A549 (cell line): ENCODE results near the gene ARID5A. TPM values are rescaled to one million over a fixed set of nuclear protein-coding genes. Genes with fewer than 3 reads are reported as not detected.

Experiments used
- ATAC-seq, 2 experiments: fragments of 200-7000 bp in 1 of 2; fragments of >200 bp in 1 of 2; cut with Nextera tagmentation in 1 of 2; cut with Tn5 transposase in 1 of 2; 3 replicates each; pipeline versions ENCODE4 v1.8.0 to v1.9.1; 2018 to 2020; ENCODE audit warnings: mild to moderate bottlenecking in 1 of 2, moderate library complexity in 1 of 2
- CTCF ChIA-PET: fragments of 300-600 bp; sonication (Branson Sonifier 250); formaldehyde crosslinking; extraction: SDS; loops from one replicate; lab custom pipeline; 2021; ENCODE audit warnings: antibody characterized with exemption, inconsistent platforms; lab: Yijun Ruan, JAX
- POLR2A ChIA-PET: fragments of 350-600 bp; formaldehyde crosslinking; extraction: SDS; loops from one replicate; lab custom pipeline; 2021; ENCODE audit warnings: antibody characterized with exemption, inconsistent platforms; lab: Yijun Ruan, JAX
- DNase-seq, 2 experiments: peaks; one replicate each; pipeline versions ENCODE4 v3.0.0 to v3.0.0-alpha.2; 2011 to 2016; ENCODE audit warnings: low read depth in 1 of 2, low spot score in 1 of 2
- FAIRE-seq: peaks from 2 replicates; lab custom pipeline; 2011; peaks lifted over from hg19 to GRCh38; lab: Jason Lieb, UNC
- H3K27ac ChIP-seq, 2 experiments: fragments of >200 bp; sonication (Bioruptor Twin); formaldehyde crosslinking; 3 replicates each; pipeline ENCODE4 v1.5.1; 2016 to 2017
- H3K4me1 ChIP-seq: fragments of >200 bp; sonication (Bioruptor Twin); formaldehyde crosslinking; 3 replicates; pipeline ENCODE4 v1.6.1; 2016
- H3K4me2 ChIP-seq: fragments of >200 bp; sonication (Bioruptor Twin); formaldehyde crosslinking; 3 replicates; pipeline ENCODE4 v1.6.1; 2016
- H3K4me3 ChIP-seq: fragments of >200 bp; sonication (Bioruptor Twin); formaldehyde crosslinking; 3 replicates; pipeline ENCODE4 v1.5.1; 2016
- H3K9me3 ChIP-seq: fragments of >200 bp; sonication (Bioruptor Twin); formaldehyde crosslinking; 3 replicates; pipeline ENCODE4 v1.6.1; 2016
- EHF ChIP-seq: fragments of 250-450 bp; sonication (Bioruptor Pico); IDR thresholded peaks from 2 replicates; pipeline ENCODE4 v1.5.0; 2020; ENCODE audit warnings: mild to moderate bottlenecking
- EP300 ChIP-seq, 2 experiments: fragments of >200 bp; sonication (Bioruptor Twin); formaldehyde crosslinking; IDR thresholded peaks; 2 replicates in 1 of 2; 3 replicates in 1 of 2; pipeline ENCODE4 v1.6.1; 2016 to 2017
- FOSB ChIP-seq: fragments of 250-450 bp; sonication (Bioruptor Pico); IDR thresholded peaks from 2 replicates; pipeline ENCODE4 v1.5.0; 2020; ENCODE audit warnings: mild to moderate bottlenecking, moderate library complexity
- FOXS1 ChIP-seq: fragments of 250-450 bp; sonication (Bioruptor Pico); IDR thresholded peaks from 2 replicates; pipeline ENCODE4 v1.5.0; 2020; ENCODE audit warnings: mild to moderate bottlenecking, moderate library complexity
- HDAC2 ChIP-seq: fragments of 200-600 bp; sonication (generic); IDR thresholded peaks from 2 replicates; pipeline ENCODE4 v1.6.1; 2016
- HEYL ChIP-seq: fragments of 250-450 bp; sonication (Bioruptor Pico); IDR thresholded peaks from 2 replicates; pipeline ENCODE4 v1.8.0; 2021; ENCODE audit warnings: mild to moderate bottlenecking, moderate library complexity
- HOXA7 ChIP-seq: fragments of 250-450 bp; sonication (Bioruptor Pico); IDR thresholded peaks from 2 replicates; pipeline ENCODE4 v1.5.0; 2020; ENCODE audit warnings: mild to moderate bottlenecking, moderate library complexity
- HOXB13 ChIP-seq: fragments of 250-450 bp; sonication (Bioruptor Pico); IDR thresholded peaks from 2 replicates; pipeline ENCODE4 v1.5.0; 2020; ENCODE audit warnings: low read depth, mild to moderate bottlenecking, moderate library complexity
- JUNB ChIP-seq: fragments of >200 bp; sonication (Bioruptor Twin); formaldehyde crosslinking; IDR thresholded peaks from 2 replicates; pipeline ENCODE4 v1.6.1; 2016
- KDM1A ChIP-seq: fragments of 200-600 bp; sonication (generic); IDR thresholded peaks from 2 replicates; pipeline ENCODE4 v1.6.1; 2016; ENCODE audit warnings: low read depth, mild to moderate bottlenecking
- KDM5A ChIP-seq: fragments of 200-600 bp; sonication (generic); IDR thresholded peaks from 2 replicates; pipeline ENCODE4 v1.6.1; 2016; ENCODE audit warnings: antibody characterized with exemption, mild to moderate bottlenecking
- MAFK ChIP-seq: fragments of 450-650 bp; IDR thresholded peaks from 2 replicates; pipeline ENCODE4 v1.6.1; 2014; ENCODE audit not compliant: partially characterized antibody
- NPAS2 ChIP-seq: fragments of 250-450 bp; sonication (Bioruptor Pico); IDR thresholded peaks from 2 replicates; pipeline ENCODE4 v1.8.0; 2022; ENCODE audit warnings: mild to moderate bottlenecking, moderate library complexity, borderline replicate concordance
- NR3C1 ChIP-seq: fragments of >200 bp; sonication (Bioruptor Twin); formaldehyde crosslinking; IDR thresholded peaks from 3 replicates; pipeline ENCODE4 v1.6.1; 2017
- POLR2A ChIP-seq: IDR thresholded peaks from 2 replicates; pipeline ENCODE4 v1.6.1; 2012; ENCODE audit warnings: mild to moderate bottlenecking, low read length
- RAD21 ChIP-seq, 2 experiments: fragments of >200 bp in 1 of 2; sonication (Bioruptor Twin) in 1 of 2; formaldehyde crosslinking in 1 of 2; IDR thresholded peaks in 1 of 2; conservative IDR thresholded peaks in 1 of 2; 2 replicates in 1 of 2; 3 replicates in 1 of 2; pipeline ENCODE4 v1.6.1; 2012 to 2018; ENCODE audit warnings: inconsistent platforms in 1 of 2
- RARB ChIP-seq: fragments of 250-450 bp; sonication (Bioruptor Pico); IDR thresholded peaks from 2 replicates; pipeline ENCODE4 v1.8.0; 2021; ENCODE audit warnings: mild to moderate bottlenecking, moderate library complexity
- RCOR1 ChIP-seq: fragments of 150-350 bp; IDR thresholded peaks from 2 replicates; pipeline ENCODE4 v1.6.1; 2014; ENCODE audit warnings: antibody characterized with exemption, low read length, low read depth
- RFX5 ChIP-seq: fragments of 450-650 bp; IDR thresholded peaks from 2 replicates; pipeline ENCODE4 v1.7.1; 2014; ENCODE audit warnings: antibody characterized with exemption, mild to moderate bottlenecking, moderate library complexity
- RNF2 ChIP-seq: fragments of 200-600 bp; sonication (generic); IDR thresholded peaks from 2 replicates; pipeline ENCODE4 v1.6.1; 2016; ENCODE audit warnings: low read depth, mild to moderate bottlenecking, antibody characterized with exemption, moderate library complexity, borderline replicate concordance
- ZC3H11A ChIP-seq: fragments of 450-650 bp; IDR thresholded peaks from 2 replicates; pipeline ENCODE4 v1.6.1; 2014; ENCODE audit warnings: antibody characterized with exemption, mild to moderate bottlenecking
- ZFP36 ChIP-seq: fragments of 450-650 bp; IDR thresholded peaks from 2 replicates; pipeline ENCODE4 v1.6.1; 2014; ENCODE audit warnings: borderline replicate concordance; ENCODE audit not compliant: partially characterized antibody
- ZSCAN20 ChIP-seq: fragments of 250-450 bp; sonication (Bioruptor Pico); IDR thresholded peaks from 2 replicates; pipeline ENCODE4 v1.8.0; 2022; ENCODE audit warnings: mild to moderate bottlenecking, moderate library complexity
- WGBS: methylation state at CpG from one replicate; pipeline ENCODE4 v1.1.6; 2017; ENCODE audit errors: missing lambda C conversion rate; 5-methylcytosine and 5-hydroxymethylcytosine counted together
- polyA plus RNA-seq, 4 experiments: library from polyadenylated mRNA; depleted of rRNA in 3 of 4; stranded (reverse); fragments of >200 nt; fragmentation: RNase III in 1 of 4; extraction: RNeasy Plus Mini Kit Qiagen cat#74134 plus additional on column Dnase treatment in 1 of 4; gene quantifications; 2 replicates in 3 of 4; 3 replicates in 1 of 4; pipeline ENCODE4 v1.2.3, GENCODE V29; 2011 to 2017
- TF ChIP-seq, protein P1 (sequence below): fragments of >200 bp; sonication (Bioruptor Twin); formaldehyde crosslinking; IDR thresholded peaks from 3 replicates; pipeline ENCODE4 v1.6.1; 2016
- TF ChIP-seq, protein P2 (sequence below): IDR thresholded peaks from 2 replicates; pipeline ENCODE4 v1.6.1; 2012
- TF ChIP-seq, protein P3 (sequence below): fragments of 150-350 bp; IDR thresholded peaks from 2 replicates; pipeline ENCODE4 v1.6.1; 2014; ENCODE audit warnings: low read depth, mild to moderate bottlenecking, low read length
- TF ChIP-seq, protein P4 (sequence below): IDR thresholded peaks from 2 replicates; pipeline ENCODE4 v1.6.1; 2012; ENCODE audit warnings: low read depth, borderline replicate concordance
- TF ChIP-seq, protein P5 (sequence below): fragments of 250-450 bp; sonication (Bioruptor Pico); IDR thresholded peaks from 2 replicates; pipeline ENCODE4 v1.5.0; 2021; ENCODE audit warnings: mild to moderate bottlenecking, moderate library complexity, borderline replicate concordance

Gene ARID5A
- polyA plus RNA-seq, 2 of the 4 experiments (the other 2 are of a cell fraction): 1.2 to 4.4 TPM

DNA sequence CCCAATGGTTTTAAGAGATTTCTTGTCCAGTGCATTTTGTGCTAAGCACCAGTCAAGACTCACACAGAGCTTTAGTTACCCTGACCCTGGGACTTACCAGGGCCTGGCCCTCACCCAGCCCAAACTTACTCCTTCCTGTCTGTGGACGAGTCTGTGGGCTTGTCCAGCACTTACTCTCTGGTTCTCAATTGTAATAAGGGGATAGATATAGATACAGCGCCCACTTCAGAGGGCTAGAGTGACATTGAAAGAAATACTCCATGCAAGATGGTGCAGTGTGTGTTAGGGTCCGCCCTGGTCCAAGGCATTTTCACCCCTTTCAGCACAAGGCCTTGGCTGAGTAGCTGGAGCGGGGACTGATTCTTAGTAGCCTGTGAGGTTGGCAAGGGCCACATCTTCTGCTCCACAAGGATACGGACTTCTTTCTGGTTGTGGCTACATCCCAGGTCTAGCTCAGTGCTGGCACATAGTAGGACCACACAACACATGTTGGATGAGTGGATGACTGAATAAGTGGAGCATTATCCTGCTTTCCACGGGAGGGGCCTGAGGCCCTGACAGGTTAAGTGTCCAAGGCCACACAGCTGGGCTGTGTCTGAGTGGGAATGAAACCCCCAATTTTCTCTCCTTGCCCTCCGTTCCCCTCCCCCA lies 3.8 kb upstream of the ARID5A start:
- CTCF ChIA-PET: interaction anchor here (0.9 to 8.4 kb wide), 7 partner anchors 9 to 127 kb away, joined by 3 to 63 read pairs (median 7); no protein-coding TSS in a partner anchor

DNA sequence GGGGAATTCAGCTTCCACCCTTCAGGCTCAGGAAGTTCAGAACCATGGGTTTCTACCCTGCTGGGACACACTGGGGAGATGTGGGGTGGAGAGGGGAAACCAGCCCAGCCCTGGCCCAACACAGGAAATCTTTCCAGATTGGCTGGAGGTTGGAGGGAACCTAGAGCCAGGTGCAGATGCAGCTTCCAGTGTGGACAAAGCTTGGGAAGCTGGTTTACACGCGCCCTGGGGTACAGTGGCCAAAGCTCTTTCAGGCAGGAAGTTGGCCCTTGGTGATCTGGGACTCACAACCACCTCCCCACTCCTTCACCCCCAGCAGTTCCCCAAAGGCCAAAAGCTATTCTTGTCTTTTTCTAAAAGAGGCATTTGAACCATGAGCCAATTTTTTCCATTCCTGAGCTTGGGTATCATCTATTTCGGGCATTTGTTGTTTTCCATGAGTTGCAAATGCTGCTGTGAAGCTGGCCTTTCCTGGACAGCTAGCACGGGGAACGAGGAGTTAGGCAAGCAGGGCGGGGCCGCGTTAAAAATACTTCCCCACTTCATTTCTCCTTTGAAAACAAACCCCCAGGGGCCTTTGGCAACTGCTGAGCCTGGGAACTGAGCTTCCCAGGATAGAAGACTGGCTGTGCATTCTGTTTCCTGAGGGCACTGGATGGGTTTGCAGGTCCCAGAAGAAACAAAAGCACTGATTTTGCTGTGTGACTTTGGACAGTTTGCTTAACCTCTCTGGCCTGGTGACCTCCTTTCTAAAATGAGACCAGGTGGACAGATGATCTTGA lies 3.1 kb upstream of the ARID5A start:
- FAIRE-seq: no peak
- TF ChIP-seq NPAS2: no peak
- TF ChIP-seq, protein P1, sequence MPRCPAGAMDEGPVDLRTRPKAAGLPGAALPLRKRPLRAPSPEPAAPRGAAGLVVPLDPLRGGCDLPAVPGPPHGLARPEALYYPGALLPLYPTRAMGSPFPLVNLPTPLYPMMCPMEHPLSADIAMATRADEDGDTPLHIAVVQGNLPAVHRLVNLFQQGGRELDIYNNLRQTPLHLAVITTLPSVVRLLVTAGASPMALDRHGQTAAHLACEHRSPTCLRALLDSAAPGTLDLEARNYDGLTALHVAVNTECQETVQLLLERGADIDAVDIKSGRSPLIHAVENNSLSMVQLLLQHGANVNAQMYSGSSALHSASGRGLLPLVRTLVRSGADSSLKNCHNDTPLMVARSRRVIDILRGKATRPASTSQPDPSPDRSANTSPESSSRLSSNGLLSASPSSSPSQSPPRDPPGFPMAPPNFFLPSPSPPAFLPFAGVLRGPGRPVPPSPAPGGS: no peak
- 0 out of 2 replicates have a peak, but pooled peaks have one; percentile 16 for TF ChIP-seq KDM1A
- TF ChIP-seq HOXB13 (CRISPR knock-in tag): no peak
- TF ChIP-seq ZC3H11A: no peak
- peak; percentile 39 for TF ChIP-seq ZFP36
- no peak for TF ChIP-seq ZSCAN20
- no peak for TF ChIP-seq POLR2A
- TF ChIP-seq MAFK: no peak
- TF ChIP-seq, protein P2, sequence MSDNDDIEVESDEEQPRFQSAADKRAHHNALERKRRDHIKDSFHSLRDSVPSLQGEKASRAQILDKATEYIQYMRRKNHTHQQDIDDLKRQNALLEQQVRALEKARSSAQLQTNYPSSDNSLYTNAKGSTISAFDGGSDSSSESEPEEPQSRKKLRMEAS: no peak
- TF ChIP-seq, protein P3, sequence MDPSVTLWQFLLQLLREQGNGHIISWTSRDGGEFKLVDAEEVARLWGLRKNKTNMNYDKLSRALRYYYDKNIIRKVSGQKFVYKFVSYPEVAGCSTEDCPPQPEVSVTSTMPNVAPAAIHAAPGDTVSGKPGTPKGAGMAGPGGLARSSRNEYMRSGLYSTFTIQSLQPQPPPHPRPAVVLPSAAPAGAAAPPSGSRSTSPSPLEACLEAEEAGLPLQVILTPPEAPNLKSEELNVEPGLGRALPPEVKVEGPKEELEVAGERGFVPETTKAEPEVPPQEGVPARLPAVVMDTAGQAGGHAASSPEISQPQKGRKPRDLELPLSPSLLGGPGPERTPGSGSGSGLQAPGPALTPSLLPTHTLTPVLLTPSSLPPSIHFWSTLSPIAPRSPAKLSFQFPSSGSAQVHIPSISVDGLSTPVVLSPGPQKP: no peak
- TF ChIP-seq FOXS1: no peak
- TF ChIP-seq RFX5: no peak
- TF ChIP-seq, protein P4, sequence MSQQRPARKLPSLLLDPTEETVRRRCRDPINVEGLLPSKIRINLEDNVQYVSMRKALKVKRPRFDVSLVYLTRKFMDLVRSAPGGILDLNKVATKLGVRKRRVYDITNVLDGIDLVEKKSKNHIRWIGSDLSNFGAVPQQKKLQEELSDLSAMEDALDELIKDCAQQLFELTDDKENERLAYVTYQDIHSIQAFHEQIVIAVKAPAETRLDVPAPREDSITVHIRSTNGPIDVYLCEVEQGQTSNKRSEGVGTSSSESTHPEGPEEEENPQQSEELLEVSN: no peak
- TF ChIP-seq JUNB: no peak
- TF ChIP-seq HEYL (CRISPR knock-in tag): no peak
- no peak overlapping the region for H3K4me3 ChIP-seq
- H3K27ac ChIP-seq: peak overlapping the region in 1 of 2 experiments; percentile 25; a peak in 1 of 6 replicates
- H3K9me3 ChIP-seq: no peaks in the 10 kb centered on the region
- CTCF ChIA-PET: interaction anchor here (0.9 to 6.0 kb wide), 6 partner anchors 8 to 127 kb away, joined by 3 to 34 read pairs (median 6); no protein-coding TSS in a partner anchor
- POLR2A ChIA-PET: no interaction called here
- DNase-seq: no peak
- H3K4me2 ChIP-seq: peak overlapping the region; percentile 29
- ATAC-seq: no peak
- peaks cover 33% of the 10 kb centered on the region for H3K4me1 ChIP-seq
- 56% methylated on average over 6 of the region's 8 CpGs for WGBS

More for the DNA sequence above, 3.8 kb upstream of the ARID5A start:
- H3K9me3 ChIP-seq: no peaks in the 10 kb centered on the region
- POLR2A ChIA-PET: interaction anchor here (1.0 kb wide), 1 partner anchor 22 kb away, joined by 3 read pairs; no protein-coding TSS in a partner anchor
- H3K4me3 ChIP-seq: no peak overlapping the region
- peak overlapping the region; percentile 70 for H3K4me2 ChIP-seq
- no peak for ATAC-seq
- peaks cover 32% of the 10 kb centered on the region for H3K4me1 ChIP-seq
- peak overlapping the region in 1 of 2 experiments; percentile 25; a peak in 1 of 6 replicates for H3K27ac ChIP-seq
- 85% methylated on average over 7 of the region's 7 CpGs for WGBS
- TF ChIP-seq FOSB (CRISPR knock-in tag) (no peak), HDAC2 (no peak), HOXA7 (no peak), POLR2A (no peak), RAD21 (conservative IDR thresholded peaks at IDR 0.05 in 1 of 2, IDR thresholded peaks at IDR 0.05 in 1 of 2) (no peak), NR3C1 (no peak), JUNB (no peak), EHF (no peak), KDM5A (no peak), NPAS2 (no peak), RNF2 (no peak), RCOR1 (no peak), EP300 (IDR thresholded peaks at IDR 0.05) (no peak), RARB (CRISPR knock-in tag) (no peak)
- TF ChIP-seq, protein P5, sequence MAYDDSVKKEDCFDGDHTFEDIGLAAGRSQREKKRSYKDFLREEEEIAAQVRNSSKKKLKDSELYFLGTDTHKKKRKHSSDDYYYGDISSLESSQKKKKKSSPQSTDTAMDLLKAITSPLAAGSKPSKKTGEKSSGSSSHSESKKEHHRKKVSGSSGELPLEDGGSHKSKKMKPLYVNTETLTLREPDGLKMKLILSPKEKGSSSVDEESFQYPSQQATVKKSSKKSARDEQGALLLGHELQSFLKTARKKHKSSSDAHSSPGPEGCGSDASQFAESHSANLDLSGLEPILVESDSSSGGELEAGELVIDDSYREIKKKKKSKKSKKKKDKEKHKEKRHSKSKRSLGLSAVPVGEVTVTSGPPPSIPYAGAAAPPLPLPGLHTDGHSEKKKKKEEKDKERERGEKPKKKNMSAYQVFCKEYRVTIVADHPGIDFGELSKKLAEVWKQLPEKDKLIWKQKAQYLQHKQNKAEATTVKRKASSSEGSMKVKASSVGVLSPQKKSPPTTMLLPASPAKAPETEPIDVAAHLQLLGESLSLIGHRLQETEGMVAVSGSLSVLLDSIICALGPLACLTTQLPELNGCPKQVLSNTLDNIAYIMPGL (CRISPR knock-in tag): no peak
- TF ChIP-seq, protein P4: no peak
- TF ChIP-seq, protein P1: no peak
- FAIRE-seq: no peak
- no peak for DNase-seq
